ENCODE measurements around the gene PHLDB3.

- TF ChIP-seq, protein P1, sequence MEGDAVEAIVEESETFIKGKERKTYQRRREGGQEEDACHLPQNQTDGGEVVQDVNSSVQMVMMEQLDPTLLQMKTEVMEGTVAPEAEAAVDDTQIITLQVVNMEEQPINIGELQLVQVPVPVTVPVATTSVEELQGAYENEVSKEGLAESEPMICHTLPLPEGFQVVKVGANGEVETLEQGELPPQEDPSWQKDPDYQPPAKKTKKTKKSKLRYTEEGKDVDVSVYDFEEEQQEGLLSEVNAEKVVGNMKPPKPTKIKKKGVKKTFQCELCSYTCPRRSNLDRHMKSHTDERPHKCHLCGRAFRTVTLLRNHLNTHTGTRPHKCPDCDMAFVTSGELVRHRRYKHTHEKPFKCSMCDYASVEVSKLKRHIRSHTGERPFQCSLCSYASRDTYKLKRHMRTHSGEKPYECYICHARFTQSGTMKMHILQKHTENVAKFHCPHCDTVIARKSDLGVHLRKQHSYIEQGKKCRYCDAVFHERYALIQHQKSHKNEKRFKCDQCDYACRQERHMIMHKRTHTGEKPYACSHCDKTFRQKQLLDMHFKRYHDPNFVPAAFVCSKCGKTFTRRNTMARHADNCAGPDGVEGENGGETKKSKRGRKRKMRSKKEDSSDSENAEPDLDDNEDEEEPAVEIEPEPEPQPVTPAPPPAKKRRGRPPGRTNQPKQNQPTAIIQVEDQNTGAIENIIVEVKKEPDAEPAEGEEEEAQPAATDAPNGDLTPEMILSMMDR (IDR thresholded peaks at IDR 0.05; ENCODE audit: insufficient read depth, low read length, poor library complexity, severe bottlenecking) = no peak
- TF ChIP-seq EZH2phosphoT487 (conservative IDR thresholded peaks at IDR 0.05; ENCODE audit: low read length) = no peak
Measured at GRCh38 chr19:43462383-43462782, 42.2 kb downstream of the PHLDB3 start.
